ENCODE data around the gene SPDL1. TPM values are rescaled to one million over a fixed set of nuclear protein-coding genes. Genes with fewer than 3 reads are reported as not detected.

Gene SPDL1
- total and polyA plus RNA-seq, 9 donors = 4.1 to 10.4 (median 7.2) TPM

DNA sequence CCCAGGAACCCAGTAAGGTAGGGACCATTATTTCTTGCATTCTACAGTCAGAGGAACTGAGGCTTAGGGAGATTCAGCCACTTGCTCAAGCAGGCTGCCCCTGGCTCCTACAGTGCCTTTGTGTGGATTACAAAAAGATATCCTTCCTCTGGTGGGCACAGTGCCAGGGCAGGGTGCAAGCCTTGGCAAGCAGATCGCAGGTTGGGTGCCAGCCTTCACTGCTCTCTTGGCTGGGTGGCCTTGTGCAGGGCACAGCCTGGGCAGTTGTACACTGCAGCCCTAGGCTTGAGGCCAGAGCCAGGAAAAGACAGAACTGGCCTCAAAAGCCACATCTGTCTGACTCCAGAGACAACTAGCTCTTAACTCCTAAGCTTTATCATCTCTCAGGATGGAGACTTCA, 68.5 kb downstream of the SPDL1 start:
- 25 to 57% (median 36%) methylated on average over 1 of the region's 1 CpG for WGBS, 3 donors
- intact Hi-C loops (cut with DNase I) = no loop called here

DNA sequence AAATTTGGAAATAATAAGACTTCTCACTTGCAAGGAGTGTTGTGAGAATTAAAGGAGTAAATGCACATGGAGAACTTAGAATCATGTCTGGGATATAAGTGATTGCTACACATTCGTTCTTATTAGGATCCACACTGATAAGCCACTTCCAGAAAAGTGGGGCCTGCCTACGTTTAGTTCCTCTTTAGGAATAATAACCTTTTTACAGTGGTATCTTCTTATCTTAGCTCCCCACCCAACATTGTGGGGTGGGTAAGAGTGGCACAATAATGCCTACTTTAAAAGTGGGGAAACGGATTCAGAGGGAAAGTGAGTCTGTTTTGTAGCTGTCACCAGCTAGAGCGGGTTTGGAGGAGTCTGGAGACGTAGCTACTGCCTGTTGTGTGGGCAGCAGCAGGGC, 69.5 kb downstream of the SPDL1 start:
- Histone ChIP-seq H3K27ac (no peak overlapping the region), H3K4me3 (no peak overlapping the region), H3K9me3 (no peaks in the 10 kb centered on the region), H3K27me3 (no peaks in the 10 kb centered on the region), H3K36me3 (no peaks in the 10 kb centered on the region), H3K4me1 (ENCODE audit: insufficient read depth) (peaks cover 1% of the 10 kb centered on the region)
- TF ChIP-seq, protein P1, sequence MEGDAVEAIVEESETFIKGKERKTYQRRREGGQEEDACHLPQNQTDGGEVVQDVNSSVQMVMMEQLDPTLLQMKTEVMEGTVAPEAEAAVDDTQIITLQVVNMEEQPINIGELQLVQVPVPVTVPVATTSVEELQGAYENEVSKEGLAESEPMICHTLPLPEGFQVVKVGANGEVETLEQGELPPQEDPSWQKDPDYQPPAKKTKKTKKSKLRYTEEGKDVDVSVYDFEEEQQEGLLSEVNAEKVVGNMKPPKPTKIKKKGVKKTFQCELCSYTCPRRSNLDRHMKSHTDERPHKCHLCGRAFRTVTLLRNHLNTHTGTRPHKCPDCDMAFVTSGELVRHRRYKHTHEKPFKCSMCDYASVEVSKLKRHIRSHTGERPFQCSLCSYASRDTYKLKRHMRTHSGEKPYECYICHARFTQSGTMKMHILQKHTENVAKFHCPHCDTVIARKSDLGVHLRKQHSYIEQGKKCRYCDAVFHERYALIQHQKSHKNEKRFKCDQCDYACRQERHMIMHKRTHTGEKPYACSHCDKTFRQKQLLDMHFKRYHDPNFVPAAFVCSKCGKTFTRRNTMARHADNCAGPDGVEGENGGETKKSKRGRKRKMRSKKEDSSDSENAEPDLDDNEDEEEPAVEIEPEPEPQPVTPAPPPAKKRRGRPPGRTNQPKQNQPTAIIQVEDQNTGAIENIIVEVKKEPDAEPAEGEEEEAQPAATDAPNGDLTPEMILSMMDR (IDR thresholded peaks at IDR 0.05) = no peak
- TF ChIP-seq POLR2A (IDR thresholded peaks at IDR 0.05) (no peak), EP300 (IDR thresholded peaks at IDR 0.05) (no peak)
- 78 to 87% (median 84%) methylated on average over 5 of the region's 5 CpGs for WGBS, 3 donors
- intact Hi-C loops (cut with DNase I) = no loop called here
- DNase-seq = no peak

More for the DNA sequence above, 68.5 kb downstream of the SPDL1 start:
- TF ChIP-seq, protein P1 (IDR thresholded peaks at IDR 0.05) = no peak
- TF ChIP-seq POLR2A (IDR thresholded peaks at IDR 0.05) = no peak
- TF ChIP-seq EP300 (IDR thresholded peaks at IDR 0.05) = no peak
- Histone ChIP-seq H3K27ac (no peak overlapping the region), H3K36me3 (no peaks in the 10 kb centered on the region), H3K9me3 (no peaks in the 10 kb centered on the region), H3K27me3 (no peaks in the 10 kb centered on the region), H3K4me3 (no peak overlapping the region), H3K4me1 (ENCODE audit: insufficient read depth) (peaks cover 1% of the 10 kb centered on the region)
- no peak for DNase-seq

Small RNA genes within 50 kb of the gene (small RNA-seq; reads per million reads assigned to genes)
- gene RNU6-477P = not detected

Other genes starting within 250 kb of the SPDL1 start
- 10 to 100 TPM in 1 of 7 donors, 1 to 10 TPM in 6; 4.2 to 10.2 (median 5.4) TPM for gene DOCK2, start 53.5 kb downstream of the SPDL1 start, total RNA-seq
- 1 to 10 TPM; 1.3 to 8.1 TPM for gene DOCK2, start 53.5 kb downstream of the SPDL1 start, polyA plus RNA-seq

Data from ovary (tissue), 9 donors.